C4-2B (cell line): Measurements from ENCODE around the gene GFPT1.

Source experiments
- H3K27ac ChIP-seq: fragments of 450-650 bp; 2 replicates; pipeline ENCODE4 v1.5.1; 2017
- CTCF ChIP-seq: fragments of 450-650 bp; conservative IDR thresholded peaks from 2 replicates; pipeline ENCODE4 v1.5.1; 2017; ENCODE audit warnings: mild to moderate bottlenecking
- ZFX ChIP-seq: fragments of 450-650 bp; IDR thresholded peaks from 2 replicates; pipeline ENCODE4 v1.6.1; 2017

GFPT1 gene

DNA sequence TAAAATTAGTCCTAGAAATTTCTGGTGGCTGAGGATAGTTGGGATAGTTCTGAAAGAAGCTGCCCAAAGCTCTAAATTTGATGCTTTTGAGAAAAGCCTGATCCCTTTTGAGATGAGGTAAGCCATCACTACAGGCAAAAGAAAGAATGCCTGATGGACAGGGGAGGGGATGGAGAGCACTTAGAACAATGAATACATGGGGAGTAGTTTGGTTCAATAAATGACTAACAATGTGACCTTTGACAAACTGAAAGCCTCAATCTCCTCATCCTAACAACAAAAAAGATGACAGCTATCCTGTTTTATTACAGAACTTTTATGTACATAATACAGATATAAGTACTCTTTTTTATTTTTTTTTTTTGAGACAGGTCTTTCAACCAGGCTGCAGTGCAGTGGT, 42.7 kb downstream of the GFPT1 start:
- TF ChIP-seq CTCF (no peak), ZFX (no peak)
- no peak overlapping the region for H3K27ac ChIP-seq

- no peak overlapping the region for H3K27ac ChIP-seq
- TF ChIP-seq ZFX (no peak), CTCF (no peak)
Measured at GRCh38 chr2:69340101-69340775, 46.8 kb downstream of the GFPT1 start.

DNA sequence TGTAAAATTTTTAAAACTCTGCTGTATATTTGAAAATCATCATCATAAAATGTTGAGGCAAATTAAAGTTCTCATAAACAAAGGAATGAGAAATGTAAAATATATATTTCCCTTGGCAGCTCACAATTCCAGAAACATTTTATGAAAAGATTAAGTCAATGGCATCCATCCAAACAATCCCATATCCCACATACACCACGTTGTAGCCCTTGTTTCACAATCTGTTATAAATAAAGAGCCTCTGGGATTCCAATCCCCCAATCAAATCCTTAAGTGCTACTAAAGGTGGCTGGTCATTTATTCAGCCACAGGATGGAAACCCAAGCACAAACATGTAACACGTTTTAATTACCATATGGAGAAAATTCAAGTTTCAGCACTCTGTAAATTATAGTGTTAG, 51.7 kb downstream of the GFPT1 start:
- TF ChIP-seq ZFX (no peak), CTCF (no peak)
- H3K27ac ChIP-seq: no peak overlapping the region

- TF ChIP-seq ZFX (no peak), CTCF (no peak)
- no peak overlapping the region for H3K27ac ChIP-seq
Measured at GRCh38 chr2:69333352-69333751, 53.7 kb downstream of the GFPT1 start.

DNA sequence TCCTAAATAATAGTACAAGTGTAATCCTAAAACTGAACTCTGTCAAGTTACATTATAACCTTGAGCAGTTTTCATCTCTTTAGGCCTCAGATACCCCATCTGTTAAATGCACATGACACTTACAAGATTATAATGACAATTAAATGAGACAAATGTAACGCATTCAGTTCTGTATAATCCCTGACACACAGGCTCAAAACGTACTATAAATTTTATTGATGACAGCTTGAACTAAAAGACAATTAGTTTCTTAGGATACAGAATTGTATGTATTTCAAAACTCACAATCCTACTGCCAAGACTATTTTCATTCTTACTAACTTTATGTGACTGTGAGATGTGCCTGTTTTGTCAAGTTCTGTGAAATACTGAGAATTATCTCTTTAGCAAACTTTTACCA, 56.2 kb downstream of the GFPT1 start:
- H3K27ac ChIP-seq: no peak overlapping the region

GRCh38 chr2:69322631-69323030, 64.4 kb downstream of the GFPT1 start:
- no peak overlapping the region for H3K27ac ChIP-seq
- no peak for TF ChIP-seq CTCF
- TF ChIP-seq ZFX: no peak

More for the DNA sequence above, 56.2 kb downstream of the GFPT1 start:
- no peak for TF ChIP-seq CTCF
- no peak for TF ChIP-seq ZFX

- TF ChIP-seq CTCF (no peak), ZFX (no peak)
- H3K27ac ChIP-seq: no peak overlapping the region
Measured at GRCh38 chr2:69316550-69316949, 70.5 kb downstream of the GFPT1 start.
